Heart left ventricle (tissue), 13 donors: ENCODE measurements around the gene NMNAT2.

Source experiments
- POLR2A ChIP-seq, 2 donors: fragments of 450-650 bp; IDR thresholded peaks; one replicate each; pipeline ENCODE4 v1.6.1; 2017; ENCODE audit warnings: antibody characterized with exemption in 2 of 2, mild to moderate bottlenecking in 2 of 2, moderate library complexity in 2 of 2
- TF ChIP-seq, protein P1 (sequence below), 12 donors: fragments of 200-600 bp; sonication (generic) in 4 of 12; IDR thresholded peaks; one replicate each; pipeline versions ENCODE4 v1.5.0 to v1.8.0; 2018 to 2022; ENCODE audit warnings: antibody characterized with exemption in 12 of 12, mild to moderate bottlenecking in 5 of 12
- donor health status: ischemic (EF 13 %, LVEDD 7.1; RV severe dilation, severe dysfunction).
- donor health status: DM: no; HTN: yes; CAD: no.
- donor health status: DM: no; HTN: no; CAD: no.
- donor health status: ischemic (EF 25% LVEDD 6.9; RV normal size, moderate dysfunction).
- donor health status: ischemic (EF 25% LVEDD 5.7; RV mildly dilated, moderate dysfunction).
- donor health status: ischemic (EF 35%, LVEDD 5.7; RV mildly dilated, moderate dysfunction).
- donor health status: nonischemic (EF 11% LVEDD 7.7; RV severe dilation, severe dysfunction).
- donor health status: DM: yes; HTN: yes; CAD: no.
- donor health status: PGD.
- donor health status: ischemic (EF 29% LVEDD 5.4; RV normal size, mild dysfunction).
- donor health status: nonischemic (EF 23%, LVEDD 6.1; RV moderate dilation, normal function).

DNA sequence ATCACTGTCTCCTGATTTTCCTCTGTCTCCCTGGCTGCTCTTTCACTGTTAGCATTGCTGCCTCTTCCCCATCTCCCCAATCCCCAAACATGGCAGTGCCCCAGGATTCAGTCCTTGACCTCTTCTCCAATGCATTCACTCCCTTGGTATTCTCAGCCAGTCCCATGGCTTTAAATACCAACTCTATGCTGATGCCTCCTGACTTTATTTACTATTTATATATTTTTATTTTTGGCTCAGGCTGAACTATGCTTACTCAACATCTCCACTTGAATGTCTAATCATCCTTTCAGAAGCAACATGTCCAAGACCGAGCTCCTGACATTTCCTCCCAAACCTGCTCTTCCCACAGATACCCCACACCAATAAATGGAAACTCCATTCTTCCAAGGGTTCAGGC lies 26.3 kb downstream of the NMNAT2 start:
- no peak for TF ChIP-seq POLR2A (IDR thresholded peaks at IDR 0.05)
- TF ChIP-seq, protein P1, sequence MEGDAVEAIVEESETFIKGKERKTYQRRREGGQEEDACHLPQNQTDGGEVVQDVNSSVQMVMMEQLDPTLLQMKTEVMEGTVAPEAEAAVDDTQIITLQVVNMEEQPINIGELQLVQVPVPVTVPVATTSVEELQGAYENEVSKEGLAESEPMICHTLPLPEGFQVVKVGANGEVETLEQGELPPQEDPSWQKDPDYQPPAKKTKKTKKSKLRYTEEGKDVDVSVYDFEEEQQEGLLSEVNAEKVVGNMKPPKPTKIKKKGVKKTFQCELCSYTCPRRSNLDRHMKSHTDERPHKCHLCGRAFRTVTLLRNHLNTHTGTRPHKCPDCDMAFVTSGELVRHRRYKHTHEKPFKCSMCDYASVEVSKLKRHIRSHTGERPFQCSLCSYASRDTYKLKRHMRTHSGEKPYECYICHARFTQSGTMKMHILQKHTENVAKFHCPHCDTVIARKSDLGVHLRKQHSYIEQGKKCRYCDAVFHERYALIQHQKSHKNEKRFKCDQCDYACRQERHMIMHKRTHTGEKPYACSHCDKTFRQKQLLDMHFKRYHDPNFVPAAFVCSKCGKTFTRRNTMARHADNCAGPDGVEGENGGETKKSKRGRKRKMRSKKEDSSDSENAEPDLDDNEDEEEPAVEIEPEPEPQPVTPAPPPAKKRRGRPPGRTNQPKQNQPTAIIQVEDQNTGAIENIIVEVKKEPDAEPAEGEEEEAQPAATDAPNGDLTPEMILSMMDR (IDR thresholded peaks at IDR 0.05) = no peak
